H1 (cell line): ENCODE data around the gene SRPX2. TPM values are rescaled to one million over a fixed set of nuclear protein-coding genes. Genes with fewer than 3 reads are reported as not detected.

Source experiments
- CTCF ChIA-PET: fragments of 300-600 bp; sonication (Branson Sonifier 250); formaldehyde crosslinking; loops from one replicate; lab custom pipeline; 2021; ENCODE audit not compliant: partially characterized antibody; lab: Charles Lee
- POLR2A ChIA-PET: fragments of 300-600 bp; sonication (Branson Sonifier 250); formaldehyde crosslinking; loops from one replicate; lab custom pipeline; 2021; ENCODE audit warnings: inconsistent platforms; ENCODE audit not compliant: partially characterized antibody; lab: Charles Lee
- DNase-seq, 2 experiments: peaks; one replicate each; pipeline versions ENCODE4 v3.0.0 to v3.0.0-alpha.2; 2010 to 2022; ENCODE audit warnings: low spot score in 2 of 2, low read depth in 1 of 2, mixed read lengths in 1 of 2
- FAIRE-seq: peaks from 2 replicates; lab custom pipeline; 2011; peaks lifted over from hg19 to GRCh38; lab: Jason Lieb, UNC
- H2AFZ ChIP-seq: 2 replicates; pipeline ENCODE4 v1.8.1; 2012; ENCODE audit warnings: low read length, inconsistent platforms
- H2AK5ac ChIP-seq: 2 replicates; pipeline ENCODE4 v1.6.1; 2013; ENCODE audit warnings: low read depth, low read length
- H2BK120ac ChIP-seq: replicated peaks from 2 replicates; pipeline ENCODE3; 2013; ENCODE audit warnings: low read depth, low read length, inconsistent platforms
- H2BK12ac ChIP-seq: 2 replicates; pipeline ENCODE4 v1.6.1; 2013; ENCODE audit warnings: low read depth, low read length
- H2BK15ac ChIP-seq: 2 replicates; pipeline ENCODE4 v1.6.1; 2013; ENCODE audit warnings: low read length
- H2BK20ac ChIP-seq: 2 replicates; pipeline ENCODE4 v1.6.1; 2013; ENCODE audit warnings: low read length
- H2BK5ac ChIP-seq: 2 replicates; pipeline ENCODE4 v1.6.1; 2013; ENCODE audit warnings: low read depth, low read length
- H3K14ac ChIP-seq: 2 replicates; pipeline ENCODE4 v1.6.1; 2013; ENCODE audit warnings: inconsistent platforms; ENCODE audit not compliant: insufficient read length
- H3K18ac ChIP-seq: 2 replicates; pipeline ENCODE4 v1.6.1; 2013; ENCODE audit warnings: low read length; ENCODE audit errors: extremely low read depth
- H3K23ac ChIP-seq: 2 replicates; pipeline ENCODE4 v1.6.1; 2013; ENCODE audit warnings: inconsistent platforms; ENCODE audit not compliant: insufficient read length
- H3K23me2 ChIP-seq: 2 replicates; pipeline ENCODE4 v1.6.1; 2013; ENCODE audit warnings: low read depth, low read length
- H3K27ac ChIP-seq: 2 replicates; pipeline ENCODE4 v1.6.1; 2011; ENCODE audit warnings: low read depth, low read length, inconsistent platforms
- H3K27me3 ChIP-seq, 4 experiments: replicated peaks in 1 of 4; 1 replicate in 1 of 4; 2 replicates in 3 of 4; pipeline versions ENCODE4 v1.6.1 to v1.8.1; 2011 to 2013; ENCODE audit warnings: low read length in 3 of 4, mild to moderate bottlenecking in 3 of 4, inconsistent platforms in 2 of 4, mixed read lengths in 2 of 4, moderate library complexity in 1 of 4; ENCODE audit not compliant: control insufficient read depth in 3 of 4, insufficient read depth in 3 of 4; ENCODE audit errors: extremely low read depth in 1 of 4
- H3K36me3 ChIP-seq, 4 experiments: 2 replicates each; pipeline versions ENCODE4 v1.6.1 to v1.8.1; 2011 to 2013; ENCODE audit warnings: mild to moderate bottlenecking in 4 of 4, low read length in 3 of 4, moderate library complexity in 2 of 4, control low read depth in 1 of 4, inconsistent platforms in 1 of 4; ENCODE audit not compliant: insufficient read depth in 4 of 4, control insufficient read depth in 2 of 4
- H3K4ac ChIP-seq: replicated peaks from 2 replicates; pipeline ENCODE3; 2013; ENCODE audit warnings: low read length, low read depth, mixed read lengths, inconsistent platforms; ENCODE audit not compliant: insufficient read length
- H3K4me1 ChIP-seq, 4 experiments: replicated peaks in 1 of 4; 1 replicate in 1 of 4; 2 replicates in 3 of 4; pipeline versions ENCODE4 v1.6.1 to v1.8.1; 2011 to 2013; ENCODE audit warnings: low read length in 3 of 4, inconsistent platforms in 2 of 4, mixed read lengths in 1 of 4; ENCODE audit not compliant: insufficient read depth in 4 of 4, control insufficient read depth in 3 of 4
- H3K4me2 ChIP-seq, 2 experiments: 2 replicates each; pipeline versions ENCODE4 v1.6.1 to v1.8.1; 2011 to 2013; ENCODE audit warnings: low read depth in 2 of 2, low read length in 2 of 2, control low read depth in 1 of 2, inconsistent platforms in 1 of 2, mild to moderate bottlenecking in 1 of 2; ENCODE audit not compliant: insufficient read depth in 1 of 2
- H3K4me3 ChIP-seq, 4 experiments: fragments of 200-600, 300-600 bp in 1 of 4; sonication (generic), shearing (Covaris generic), sonication (Bioruptor Twin) in 1 of 4; 2 replicates each; pipeline versions ENCODE4 v1.5.1 to v1.8.1; 2011 to 2016; ENCODE audit warnings: low read length in 4 of 4, low read depth in 3 of 4, control low read depth in 2 of 4, inconsistent platforms in 2 of 4, mild to moderate bottlenecking in 2 of 4, mixed read lengths in 1 of 4, moderate library complexity in 1 of 4; ENCODE audit not compliant: insufficient read depth in 2 of 4; ENCODE audit errors: extremely low read depth in 1 of 4
- H3K56ac ChIP-seq: replicated peaks from 2 replicates; pipeline ENCODE3; 2013; ENCODE audit warnings: low read depth, mild to moderate bottlenecking, mixed read lengths, low read length, inconsistent platforms; ENCODE audit not compliant: insufficient read length
- H3K79me1 ChIP-seq: 2 replicates; pipeline ENCODE4 v1.6.1; 2013; ENCODE audit warnings: low read depth, low read length, control low read depth
- H3K79me2 ChIP-seq, 2 experiments: 2 replicates each; pipeline versions ENCODE4 v1.6.1 to v1.8.1; 2012 to 2013; ENCODE audit warnings: low read length in 2 of 2, mild to moderate bottlenecking in 2 of 2, inconsistent platforms in 1 of 2; ENCODE audit not compliant: insufficient read depth in 2 of 2, control insufficient read depth in 1 of 2
- H3K9ac ChIP-seq, 4 experiments: replicated peaks in 1 of 4; 1 replicate in 1 of 4; 2 replicates in 3 of 4; pipeline versions ENCODE4 v1.6.1 to v1.8.1; 2011 to 2013; ENCODE audit warnings: low read depth in 3 of 4, low read length in 3 of 4, control low read depth in 2 of 4, mild to moderate bottlenecking in 2 of 4, moderate library complexity in 2 of 4, inconsistent platforms in 1 of 4; ENCODE audit errors: extremely low read depth in 1 of 4
- H3K9me3 ChIP-seq, 2 experiments: 2 replicates each; pipeline versions ENCODE4 v1.6.1 to v1.8.1; 2012 to 2013; ENCODE audit warnings: mild to moderate bottlenecking in 2 of 2, moderate library complexity in 2 of 2, control low read depth in 1 of 2, inconsistent platforms in 1 of 2, low read depth in 1 of 2, low read length in 1 of 2, mixed read lengths in 1 of 2; ENCODE audit not compliant: insufficient read depth in 2 of 2
- H4K20me1 ChIP-seq, 2 experiments: replicated peaks in 1 of 2; 2 replicates each; pipeline versions ENCODE3 to v1.8.1; 2011 to 2013; ENCODE audit warnings: inconsistent platforms in 2 of 2, low read length in 2 of 2, mild to moderate bottlenecking in 1 of 2; ENCODE audit not compliant: insufficient read depth in 2 of 2, control insufficient read depth in 1 of 2
- H4K5ac ChIP-seq: 2 replicates; pipeline ENCODE4 v1.6.1; 2013; ENCODE audit warnings: low read length, low read depth, mixed read lengths, inconsistent platforms; ENCODE audit not compliant: insufficient read length
- H4K8ac ChIP-seq: 2 replicates; pipeline ENCODE4 v1.8.0; 2013; ENCODE audit warnings: mild to moderate bottlenecking, moderate library complexity, low read length, inconsistent platforms; ENCODE audit not compliant: insufficient read depth; ENCODE audit errors: extremely low read depth
- H4K91ac ChIP-seq: replicated peaks from 2 replicates; pipeline ENCODE3; 2013; ENCODE audit warnings: low read length, mixed read lengths, inconsistent platforms; ENCODE audit not compliant: insufficient read length
- CTBP2 ChIP-seq: IDR thresholded peaks from 2 replicates; pipeline ENCODE4 v1.7.0; 2011; ENCODE audit warnings: borderline replicate concordance, mild to moderate bottlenecking, moderate library complexity, mixed read lengths, low read length; ENCODE audit not compliant: insufficient read depth, insufficient read length
- E2F6 ChIP-seq: IDR thresholded peaks from 2 replicates; pipeline ENCODE4 v1.6.1; 2012; ENCODE audit warnings: inconsistent platforms
- HDAC6 ChIP-seq: IDR thresholded peaks from one replicate; pipeline ENCODE4 v1.7.1; 2012; ENCODE audit warnings: low read depth, mild to moderate bottlenecking, inconsistent platforms, low read length, moderate library complexity
- KDM1A ChIP-seq: fragments of 200-600, 300-600 bp; sonication (generic); IDR thresholded peaks from 2 replicates; pipeline ENCODE4 v1.7.1; 2016; ENCODE audit warnings: mild to moderate bottlenecking, low read length, borderline replicate concordance
- NANOG ChIP-seq: IDR thresholded peaks from 2 replicates; pipeline ENCODE4 v1.6.1; 2011; ENCODE audit warnings: low read length, low read depth, mild to moderate bottlenecking, inconsistent platforms; ENCODE audit not compliant: insufficient read depth, poor library complexity, severe bottlenecking
- POLR2A ChIP-seq, 2 experiments: IDR thresholded peaks; 1 replicate in 1 of 2; 2 replicates in 1 of 2; pipeline ENCODE4 v1.6.1; 2011; ENCODE audit warnings: low read depth in 2 of 2, low read length in 2 of 2, mild to moderate bottlenecking in 2 of 2; ENCODE audit errors: control extremely low read depth in 1 of 2
- RBBP5 ChIP-seq: IDR thresholded peaks from 2 replicates; pipeline ENCODE4 v1.7.1; 2012; ENCODE audit warnings: low read depth, mild to moderate bottlenecking, inconsistent platforms, low read length, moderate library complexity, borderline replicate concordance
- RFX5 ChIP-seq: IDR thresholded peaks from 2 replicates; pipeline ENCODE4 v1.6.1; 2011; ENCODE audit warnings: low read depth, low read length, improper control_type of control experiment, borderline replicate concordance
- SIRT6 ChIP-seq: IDR thresholded peaks from one replicate; pipeline ENCODE4 v1.7.1; 2012; ENCODE audit warnings: low read length, inconsistent platforms
- SP1 ChIP-seq: IDR thresholded peaks from 2 replicates; pipeline ENCODE4 v1.6.1; 2011; ENCODE audit warnings: low read depth, low read length
- SUZ12 ChIP-seq: fragments of 200-600 bp; sonication (generic); IDR thresholded peaks from 2 replicates; pipeline ENCODE4 v1.6.1; 2012; ENCODE audit warnings: mild to moderate bottlenecking, inconsistent platforms, low read length, moderate library complexity, mixed read lengths
- USF2 ChIP-seq: IDR thresholded peaks from 2 replicates; pipeline ENCODE4 v1.6.1; 2011; ENCODE audit warnings: low read length, improper control_type of control experiment
- WGBS, 2 experiments: shearing (Covaris generic) in 1 of 2; methylation state at CpG; one replicate each; pipeline versions ENCODE4 v1.1.6 to v1.1.7; 2013 to 2015; ENCODE audit warnings: low lambda C conversion rate in 2 of 2, mixed read lengths in 2 of 2, inconsistent platforms in 1 of 2, low coverage in 1 of 2, missing lambda C conversion rate in 1 of 2; ENCODE audit not compliant: insufficient replicate concordance in 2 of 2, insufficient coverage in 1 of 2, insufficient read length in 1 of 2; ENCODE audit errors: extremely low coverage in 1 of 2, missing lambda C conversion rate in 1 of 2; 5-methylcytosine and 5-hydroxymethylcytosine counted together
- polyA plus RNA-seq, 7 experiments: library from polyadenylated mRNA; depleted of rRNA in 3 of 7; stranded (reverse) in 5 of 7; unstranded in 2 of 7; fragments of >200 nt in 5 of 7; fragments of 200-250 nt in 2 of 7; gene quantifications; 1 replicate in 5 of 7; 2 replicates in 1 of 7; 4 replicates in 1 of 7; pipeline versions ENCODE4 v1.2.1 to v1.2.3, GENCODE V29; 2011 to 2013; ENCODE audit warnings: missing spikeins in 2 of 7, mixed read lengths in 2 of 7
- total RNA-seq: library from RNA; stranded (reverse); fragmentation: NEBNext Ultra II Directional; extraction: Animal tissue kit (Norgen Biotek cat#: 25700); gene quantifications from 2 replicates; pipeline ENCODE4 v1.2.1, GENCODE V29; 2021

Gene SRPX2
- total and polyA plus RNA-seq, 2 of the 8 experiments (the other 6 are each of a cell fraction or from before 2014, with no cell fraction given), result not detected

- WGBS, 2 experiments, result 66% methylated on average over 2 of the region's 2 CpGs; no CpG with 5 or more reads in 1 of the 2 experiments
- no peaks in the 10 kb centered on the region for H3K4me1 ChIP-seq
- H2BK5ac ChIP-seq, result no peak overlapping the region
- no peaks in the 10 kb centered on the region for H3K36me3 ChIP-seq
- H4K5ac ChIP-seq, result no peak overlapping the region
- H2BK12ac ChIP-seq, result no peak overlapping the region
- ChIA-PET POLR2A (no interaction called here), CTCF (no interaction called here)
- H3K27me3 ChIP-seq, result no peaks in the 10 kb centered on the region
- H3K4me2 ChIP-seq, result no peak overlapping the region
- FAIRE-seq (no peak), DNase-seq (no peak)
- no peak overlapping the region for H2AFZ ChIP-seq
- no peak overlapping the region for H2BK120ac ChIP-seq
- no peak overlapping the region for H3K14ac ChIP-seq
- no peak overlapping the region for H3K4ac ChIP-seq
- H2BK15ac ChIP-seq, result no peak overlapping the region
- H3K79me1 ChIP-seq, result no peaks in the 10 kb centered on the region
- H4K8ac ChIP-seq, result no peak overlapping the region
- no peak overlapping the region for H2AK5ac ChIP-seq
- no peak overlapping the region for H3K18ac ChIP-seq
- H3K9ac ChIP-seq, result no peak overlapping the region
- TF ChIP-seq RBBP5 (no peak), SIRT6 (no peak), SUZ12 (no peak), POLR2A (IDR thresholded peaks at IDR 0.05; ENCODE audit: control extremely low read depth in 1 of 2, low read depth in 2 of 2, low read length in 2 of 2) (no peak), RFX5 (no peak), NANOG (no peak), SP1 (no peak), USF2 (no peak), E2F6 (no peak), KDM1A (no peak), CTBP2 (no peak), HDAC6 (no peak)
- H3K23ac ChIP-seq, result no peak overlapping the region
- H4K91ac ChIP-seq, result no peak overlapping the region
- H4K20me1 ChIP-seq, result no peaks in the 10 kb centered on the region
- H3K23me2 ChIP-seq, result no peaks in the 10 kb centered on the region
- H3K56ac ChIP-seq, result no peak overlapping the region
- H3K79me2 ChIP-seq, result no peaks in the 10 kb centered on the region
- no peaks in the 10 kb centered on the region for H3K9me3 ChIP-seq
- H3K27ac ChIP-seq, result no peak overlapping the region
- no peak overlapping the region for H3K4me3 ChIP-seq
- no peak overlapping the region for H2BK20ac ChIP-seq
Observed at GRCh38 chrX:100695302-100695701, 51.3 kb downstream of the SRPX2 start.
